Kidney glomerular epithelial cell (primary cell): ENCODE data around the gene SIAH2.
A peak's percentile ranks its signal among the peaks of the same experiment; 100 is the strongest.

ENCODE experiments used
- DNase-seq: peaks from one replicate; lab custom pipeline; 2025; lab: John Stamatoyannopoulos, UW

SIAH2 gene

GRCh38 chr3:150775001-150775599 is 12.1 kb upstream of the SIAH2 start:
- DNase-seq, result no peak

GRCh38 chr3:150773616-150774192 is 10.7 kb upstream of the SIAH2 start:
- DNase-seq, result no peak

GRCh38 chr3:150771600-150771999 is 8.6 kb upstream of the SIAH2 start:
- no peak for DNase-seq

GRCh38 chr3:150770681-150771080 is 7.7 kb upstream of the SIAH2 start:
- no peak for DNase-seq

GRCh38 chr3:150766742-150767141 is 3.8 kb upstream of the SIAH2 start:
- no peak for DNase-seq

GRCh38 chr3:150765949-150766720 is 3.2 kb upstream of the SIAH2 start:
- DNase-seq, result peak; percentile 11

- no peak for DNase-seq
These were observed 2.0 kb upstream of the SIAH2 start for GRCh38 chr3:150764967-150765366.

GRCh38 chr3:150764566-150764965 is 1.6 kb upstream of the SIAH2 start:
- DNase-seq, result no peak

- DNase-seq, result peak; percentile 77
These were observed 993 bp upstream of the SIAH2 start for GRCh38 chr3:150763841-150764483.

GRCh38 chr3:150762662-150763121 is 277 bp downstream of the SIAH2 start:
- no peak for DNase-seq

GRCh38 chr3:150761831-150762661 is 923 bp downstream of the SIAH2 start:
- DNase-seq, result peak; percentile 25

GRCh38 chr3:150760431-150761200 is 2.4 kb downstream of the SIAH2 start:
- no peak for DNase-seq

- no peak for DNase-seq
These were observed 3.0 kb downstream of the SIAH2 start for GRCh38 chr3:150759947-150760346.

GRCh38 chr3:150759319-150759718 is 3.6 kb downstream of the SIAH2 start:
- no peak for DNase-seq

GRCh38 chr3:150757768-150758167 is 5.2 kb downstream of the SIAH2 start:
- no peak for DNase-seq

GRCh38 chr3:150757364-150757763 is 5.6 kb downstream of the SIAH2 start:
- no peak for DNase-seq

GRCh38 chr3:150756491-150757059 is 6.4 kb downstream of the SIAH2 start:
- DNase-seq, result no peak

- no peak for DNase-seq
These were observed 7.1 kb downstream of the SIAH2 start for GRCh38 chr3:150755902-150756301.

GRCh38 chr3:150754896-150755295 is 8.1 kb downstream of the SIAH2 start:
- no peak for DNase-seq

- DNase-seq, result no peak
These were observed 11.1 kb downstream of the SIAH2 start for GRCh38 chr3:150751781-150752263.

- no peak for DNase-seq
These were observed 13.7 kb downstream of the SIAH2 start for GRCh38 chr3:150749255-150749654.
